ENCODE results near the gene PUSL1.
A peak's percentile ranks its signal among the peaks of the same experiment; 100 is the strongest.

The PUSL1 gene

GRCh38 chr1:1324524-1325287 is 16.3 kb downstream of the PUSL1 start, which contains the start of the genes CPTP and INTS11:
CPTP (plus strand) TSS chr1:1324802; CDS start chr1:1326911, 2,109 bp downstream.
INTS11 (minus strand) TSS chr1:1324660; CDS start chr1:1324608, 52 bp downstream.
- Histone ChIP-seq H3K9ac (ENCODE audit: insufficient read length, low read depth) (peak within 1 kb of the TSS; percentile 95), H3K9me3 (ENCODE audit: insufficient read depth, low read length) (no peaks in the 10 kb centered on the region), H3K27me3 (ENCODE audit: insufficient read depth, insufficient read length) (no peaks in the 10 kb centered on the region), H3K36me3 (ENCODE audit: insufficient read depth, insufficient read length, low read length) (peaks cover 41% of the 10 kb centered on the region), H3K4me1 (ENCODE audit: insufficient read depth, insufficient read length) (peaks cover 9% of the 10 kb centered on the region), H3K4me3 (ENCODE audit: insufficient read length, low read depth) (peak within 1 kb of the TSS; percentile 87)
- peak; percentile 68 for DNase-seq (ENCODE audit: low read depth, low spot score)
- no peak for TF ChIP-seq YY1 (IDR thresholded peaks at IDR 0.05; ENCODE audit: insufficient read depth, insufficient read length)
- TF ChIP-seq ZNF274 (IDR thresholded peaks at IDR 0.05; ENCODE audit: low read depth, low read length), result no peak
- TF ChIP-seq SUZ12 (IDR thresholded peaks at IDR 0.05; ENCODE audit: extremely low read depth, insufficient read depth, insufficient read length), result no peak

GRCh38 chr1:1325288-1326074 is 17.1 kb downstream of the PUSL1 start:
- H3K27me3 ChIP-seq (ENCODE audit: insufficient read depth, insufficient read length), result no peaks in the 10 kb centered on the region
- TF ChIP-seq ZNF274 (IDR thresholded peaks at IDR 0.05; ENCODE audit: low read depth, low read length) (no peak), SUZ12 (IDR thresholded peaks at IDR 0.05; ENCODE audit: extremely low read depth, insufficient read depth, insufficient read length) (no peak), YY1 (IDR thresholded peaks at IDR 0.05; ENCODE audit: insufficient read depth, insufficient read length) (no peak)
- H3K4me1 ChIP-seq (ENCODE audit: insufficient read depth, insufficient read length), result peaks cover 13% of the 10 kb centered on the region
- no peak for DNase-seq (ENCODE audit: low read depth, low spot score)
- H3K4me3 ChIP-seq (ENCODE audit: insufficient read length, low read depth), result peak overlapping the region; percentile 64
- H3K9me3 ChIP-seq (ENCODE audit: insufficient read depth, low read length), result no peaks in the 10 kb centered on the region
- H3K9ac ChIP-seq (ENCODE audit: insufficient read length, low read depth), result peak overlapping the region; percentile 85
- peaks cover 34% of the 10 kb centered on the region for H3K36me3 ChIP-seq (ENCODE audit: insufficient read depth, insufficient read length, low read length)

GRCh38 chr1:1326075-1326605 is 17.7 kb downstream of the PUSL1 start:
- TF ChIP-seq ZNF274 (IDR thresholded peaks at IDR 0.05; ENCODE audit: low read depth, low read length) (no peak), SUZ12 (IDR thresholded peaks at IDR 0.05; ENCODE audit: extremely low read depth, insufficient read depth, insufficient read length) (no peak), YY1 (IDR thresholded peaks at IDR 0.05; ENCODE audit: insufficient read depth, insufficient read length) (no peak)
- H3K4me3 ChIP-seq (ENCODE audit: insufficient read length, low read depth), result no peak overlapping the region

GRCh38 chr1:1327291-1327690 is 18.9 kb downstream of the PUSL1 start:
- Histone ChIP-seq H3K36me3 (ENCODE audit: insufficient read depth, insufficient read length, low read length) (peaks cover 17% of the 10 kb centered on the region), H3K27me3 (ENCODE audit: insufficient read depth, insufficient read length) (no peaks in the 10 kb centered on the region), H3K9me3 (ENCODE audit: insufficient read depth, low read length) (no peaks in the 10 kb centered on the region), H3K4me1 (ENCODE audit: insufficient read depth, insufficient read length) (peaks cover 7% of the 10 kb centered on the region), H3K4me3 (ENCODE audit: insufficient read length, low read depth) (no peak overlapping the region), H3K9ac (ENCODE audit: insufficient read length, low read depth) (no peak overlapping the region)
- TF ChIP-seq ZNF274 (IDR thresholded peaks at IDR 0.05; ENCODE audit: low read depth, low read length), result no peak
- TF ChIP-seq SUZ12 (IDR thresholded peaks at IDR 0.05; ENCODE audit: extremely low read depth, insufficient read depth, insufficient read length), result no peak
- no peak for TF ChIP-seq YY1 (IDR thresholded peaks at IDR 0.05; ENCODE audit: insufficient read depth, insufficient read length)
- no peak for DNase-seq (ENCODE audit: low read depth, low spot score)

More at GRCh38 chr1:1326075-1326605, 17.7 kb downstream of the PUSL1 start:
- peaks cover 27% of the 10 kb centered on the region for H3K36me3 ChIP-seq (ENCODE audit: insufficient read depth, insufficient read length, low read length)
- H3K4me1 ChIP-seq (ENCODE audit: insufficient read depth, insufficient read length), result peaks cover 12% of the 10 kb centered on the region
- H3K9ac ChIP-seq (ENCODE audit: insufficient read length, low read depth), result no peak overlapping the region
- no peaks in the 10 kb centered on the region for H3K27me3 ChIP-seq (ENCODE audit: insufficient read depth, insufficient read length)
- DNase-seq (ENCODE audit: low read depth, low spot score), result no peak
- H3K9me3 ChIP-seq (ENCODE audit: insufficient read depth, low read length), result no peaks in the 10 kb centered on the region

GRCh38 chr1:1328254-1328653 is 19.9 kb downstream of the PUSL1 start:
- TF ChIP-seq SUZ12 (IDR thresholded peaks at IDR 0.05; ENCODE audit: extremely low read depth, insufficient read depth, insufficient read length) (no peak), YY1 (IDR thresholded peaks at IDR 0.05; ENCODE audit: insufficient read depth, insufficient read length) (no peak), ZNF274 (IDR thresholded peaks at IDR 0.05; ENCODE audit: low read depth, low read length) (no peak)
- DNase-seq (ENCODE audit: low read depth, low spot score), result no peak
- no peak overlapping the region for H3K4me3 ChIP-seq (ENCODE audit: insufficient read length, low read depth)
- no peak overlapping the region for H3K9ac ChIP-seq (ENCODE audit: insufficient read length, low read depth)
- no peaks in the 10 kb centered on the region for H3K9me3 ChIP-seq (ENCODE audit: insufficient read depth, low read length)
- peaks cover 11% of the 10 kb centered on the region for H3K36me3 ChIP-seq (ENCODE audit: insufficient read depth, insufficient read length, low read length)
- H3K4me1 ChIP-seq (ENCODE audit: insufficient read depth, insufficient read length), result peaks cover 7% of the 10 kb centered on the region
- no peaks in the 10 kb centered on the region for H3K27me3 ChIP-seq (ENCODE audit: insufficient read depth, insufficient read length)

GRCh38 chr1:1329304-1330210 is 21.2 kb downstream of the PUSL1 start:
- Histone ChIP-seq H3K4me1 (ENCODE audit: insufficient read depth, insufficient read length) (peaks cover 7% of the 10 kb centered on the region), H3K36me3 (ENCODE audit: insufficient read depth, insufficient read length, low read length) (peaks cover 15% of the 10 kb centered on the region), H3K4me3 (ENCODE audit: insufficient read length, low read depth) (no peak overlapping the region), H3K9ac (ENCODE audit: insufficient read length, low read depth) (no peak overlapping the region), H3K27me3 (ENCODE audit: insufficient read depth, insufficient read length) (no peaks in the 10 kb centered on the region), H3K9me3 (ENCODE audit: insufficient read depth, low read length) (no peaks in the 10 kb centered on the region)
- DNase-seq (ENCODE audit: low read depth, low spot score), result no peak
- TF ChIP-seq YY1 (IDR thresholded peaks at IDR 0.05; ENCODE audit: insufficient read depth, insufficient read length) (no peak), ZNF274 (IDR thresholded peaks at IDR 0.05; ENCODE audit: low read depth, low read length) (no peak), SUZ12 (IDR thresholded peaks at IDR 0.05; ENCODE audit: extremely low read depth, insufficient read depth, insufficient read length) (no peak)
